Stimulated activated CD4-positive, alpha-beta T cell treated with anti-CD3 and anti-CD28 coated beads, Interleukin-4, amount 100 ng/mL, for 1 hour (primary cell): Measurements from ENCODE around the gene EFCAB7.

Experiments
- DNase-seq: peaks from one replicate; pipeline ENCODE4 v3.0.0-alpha.2; 2020

EFCAB7 gene

DNA sequence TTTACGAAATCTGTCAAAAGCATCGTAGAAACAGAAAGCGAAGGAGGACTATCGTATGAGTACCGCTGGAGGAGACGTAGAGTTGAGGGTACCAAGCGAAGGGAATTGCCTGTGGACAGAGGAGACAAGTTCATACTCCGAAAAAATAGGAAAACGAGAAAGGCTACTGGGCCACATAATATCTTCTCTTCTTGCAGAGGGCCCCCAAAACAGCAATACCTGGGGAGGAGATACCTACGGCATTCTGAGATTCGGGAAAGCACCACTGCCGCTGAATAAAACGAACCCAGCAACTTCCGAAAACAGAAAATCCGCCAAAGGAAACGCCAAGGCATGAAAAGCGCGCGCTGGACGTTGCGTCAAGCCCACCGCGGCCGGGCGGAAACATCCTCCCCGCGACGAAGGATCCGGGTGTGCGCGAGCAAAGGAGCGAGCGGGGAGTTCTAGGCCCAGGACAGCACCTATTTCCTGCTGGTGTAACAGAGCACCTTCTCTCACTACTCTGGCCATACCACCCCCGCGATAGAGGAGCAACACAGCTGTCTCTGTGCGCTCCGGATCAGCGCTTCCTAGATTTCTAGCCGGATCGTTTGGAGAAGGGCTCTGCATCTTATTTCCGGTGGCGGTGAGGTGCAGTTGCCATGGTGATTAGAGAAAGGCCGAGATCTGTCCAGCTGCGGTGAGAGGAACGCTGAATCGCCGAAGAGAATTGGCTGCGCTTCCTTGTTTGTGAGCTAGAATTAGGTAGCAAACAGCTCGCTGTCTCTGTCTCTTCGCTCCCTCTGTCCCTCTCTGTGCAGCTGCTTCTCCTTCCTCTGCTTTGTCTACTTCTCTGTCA is at the start of gene EFCAB7, which contains the start of gene ITGB3BP:
EFCAB7 (plus strand) TSS at position 635 of the 838 bp plus-strand sequence. CDS start 2,048 bp downstream, outside the sequence.
ITGB3BP (minus strand) TSS at position 335 of the 838 bp plus-strand sequence; CDS start at position 243, 92 bp downstream.
- DNase-seq = peak; percentile 80

- DNase-seq = no peak
Measured at GRCh38 chr1:63475761-63476160, 47.6 kb upstream of the EFCAB7 start.

DNA sequence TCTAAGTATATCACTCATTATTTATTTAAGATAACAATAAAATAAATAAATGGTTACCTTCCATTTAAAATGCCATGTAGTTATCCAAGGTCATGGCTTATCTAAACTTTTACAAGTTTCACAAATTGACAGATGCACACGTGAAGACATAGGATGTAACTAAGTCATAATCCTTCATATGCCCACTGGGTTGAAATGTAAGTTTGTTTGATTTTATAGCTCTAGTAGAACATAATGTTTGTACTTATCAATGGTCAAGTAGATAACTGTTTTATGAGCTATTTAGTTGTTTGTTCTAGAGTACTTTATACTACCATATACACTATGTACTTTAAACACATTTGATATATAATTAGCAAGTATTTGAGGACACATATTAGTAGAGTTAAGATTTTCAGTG is 43.3 kb upstream of the EFCAB7 start:
- no peak for DNase-seq

GRCh38 chr1:63486629-63487028 is 36.7 kb upstream of the EFCAB7 start:
- no peak for DNase-seq

DNA sequence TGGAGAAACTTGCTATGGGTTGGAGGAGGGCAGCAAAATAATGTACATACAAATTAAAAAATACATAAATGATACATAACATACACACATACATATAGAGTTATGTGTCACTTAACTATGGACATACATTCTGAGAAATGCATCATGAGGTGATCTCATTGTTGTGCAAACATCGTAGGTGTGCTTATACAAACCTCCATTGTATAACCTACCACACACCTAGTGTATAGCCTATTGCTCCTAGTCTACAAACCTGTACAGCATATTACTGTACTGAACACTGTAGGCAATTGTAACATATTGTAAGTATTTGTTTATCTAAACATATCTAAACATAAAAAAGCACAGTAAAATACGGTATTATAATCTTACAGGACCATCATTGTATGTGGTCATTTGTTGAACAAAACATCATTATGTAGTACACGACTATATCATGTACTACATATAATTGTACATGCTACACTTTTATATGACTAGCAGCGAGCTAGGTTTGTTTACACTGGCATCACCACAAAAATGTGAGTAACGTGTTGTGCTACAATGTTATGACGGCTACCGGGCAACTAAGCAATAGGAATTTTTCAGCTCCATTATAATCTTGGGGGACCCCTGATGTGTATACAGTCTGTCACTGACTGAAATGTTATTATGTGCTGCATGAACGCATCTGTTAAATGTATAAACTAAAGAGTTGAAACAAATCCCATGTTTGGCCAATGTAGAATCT is 35.8 kb upstream of the EFCAB7 start:
- no peak for DNase-seq

GRCh38 chr1:63497577-63497976 is 25.7 kb upstream of the EFCAB7 start:
- DNase-seq = no peak

GRCh38 chr1:63498106-63498505 is 25.2 kb upstream of the EFCAB7 start:
- no peak for DNase-seq

- no peak for DNase-seq
Measured at GRCh38 chr1:63501256-63501655, 22.1 kb upstream of the EFCAB7 start.

DNA sequence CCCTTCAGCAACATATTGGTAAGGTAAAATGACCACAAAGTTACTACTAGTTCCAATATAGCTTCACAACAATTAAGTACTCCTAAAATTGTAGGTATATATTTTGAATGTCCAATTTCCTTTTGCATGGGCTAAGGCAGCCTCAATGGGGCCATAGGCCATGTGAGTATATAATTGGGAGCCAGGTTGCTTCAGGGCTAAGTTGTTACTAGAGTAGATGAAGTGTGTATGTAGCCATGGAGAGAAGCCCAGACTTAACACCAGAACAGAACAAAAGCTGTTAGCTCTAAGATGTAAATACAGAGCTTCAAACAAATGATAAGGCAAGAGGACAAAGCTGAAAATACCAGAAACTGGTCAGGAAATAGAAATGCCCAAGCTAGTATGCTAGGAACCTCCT is 16.5 kb upstream of the EFCAB7 start:
- DNase-seq = no peak

- DNase-seq = no peak
Measured at GRCh38 chr1:63509718-63510117, 13.6 kb upstream of the EFCAB7 start.

- DNase-seq = no peak
Measured at GRCh38 chr1:63512584-63512983, 10.7 kb upstream of the EFCAB7 start.

DNA sequence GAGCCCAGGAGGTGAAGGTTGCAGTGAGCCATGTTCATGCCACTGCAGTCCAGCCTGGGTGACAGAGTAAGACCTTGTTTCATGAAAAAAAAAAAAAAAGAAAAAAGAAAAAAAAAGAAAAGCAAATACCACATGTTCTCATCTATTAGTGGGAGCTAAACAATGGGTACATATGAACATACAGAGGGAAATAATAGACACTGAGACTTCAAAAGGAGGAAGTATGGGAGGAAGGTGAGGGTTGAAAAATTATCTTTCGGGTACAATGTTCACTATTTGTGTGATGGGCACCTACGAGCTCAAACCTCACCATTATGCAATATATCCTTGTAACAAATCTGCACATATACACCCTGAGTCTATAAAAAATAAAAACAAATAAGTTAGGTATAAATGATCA is 6.7 kb upstream of the EFCAB7 start:
- DNase-seq = no peak

DNA sequence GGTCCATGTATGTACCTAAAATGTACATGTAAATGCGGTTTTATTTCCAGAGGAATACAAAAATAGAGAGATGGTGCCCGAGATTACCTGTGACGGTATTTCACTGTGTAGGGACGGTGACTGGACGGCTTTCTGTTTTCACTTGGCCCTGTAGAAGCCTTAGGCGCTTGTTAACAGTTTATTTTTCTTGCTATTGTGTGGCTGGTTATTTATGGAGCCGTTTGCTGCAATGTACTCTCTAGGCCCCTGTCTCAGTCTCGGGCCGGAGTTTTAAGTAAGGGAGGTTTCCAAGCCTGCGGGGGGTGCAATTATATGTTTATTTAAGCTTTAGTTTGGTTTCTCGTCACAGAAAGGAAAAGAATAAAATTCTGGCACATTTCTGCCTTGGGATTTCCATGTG is 413 bp downstream of the EFCAB7 start:
- no peak for DNase-seq

DNA sequence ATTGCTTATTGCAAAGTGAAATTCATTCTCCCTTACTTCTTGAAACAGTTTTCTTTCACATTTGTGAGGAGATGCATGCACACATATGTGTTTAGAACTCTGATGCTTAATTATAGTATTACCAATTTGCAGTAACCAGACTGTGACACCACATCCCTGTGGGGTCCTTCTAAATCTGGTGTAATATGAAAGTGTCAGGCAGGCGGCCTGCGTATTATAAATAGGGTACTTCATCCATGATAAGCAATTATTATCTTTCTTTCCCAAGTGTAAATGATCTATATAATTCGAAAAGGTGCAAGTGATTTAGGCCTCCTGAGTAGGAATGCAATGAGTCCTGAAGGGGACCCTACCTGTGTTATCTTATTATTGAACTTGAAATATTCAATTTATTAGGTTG is 876 bp downstream of the EFCAB7 start:
- DNase-seq = no peak

DNA sequence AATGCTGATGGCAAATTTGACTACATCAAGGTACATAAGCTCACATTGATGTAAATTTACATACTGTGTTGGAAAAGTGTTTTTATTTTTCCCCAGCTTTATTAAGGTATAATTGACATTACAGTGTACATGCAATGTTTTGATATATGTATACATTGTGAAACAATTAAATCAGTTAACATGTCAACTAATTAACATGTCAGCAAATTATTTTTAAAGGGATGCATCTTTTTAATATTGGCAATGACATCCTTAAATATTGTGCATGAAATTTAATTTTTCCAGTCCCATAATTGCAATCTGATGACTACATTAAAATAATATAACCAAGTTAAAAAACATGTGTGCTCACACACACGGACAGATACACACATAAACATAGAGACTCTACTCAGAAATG is 9.4 kb downstream of the EFCAB7 start:
- no peak for DNase-seq

DNA sequence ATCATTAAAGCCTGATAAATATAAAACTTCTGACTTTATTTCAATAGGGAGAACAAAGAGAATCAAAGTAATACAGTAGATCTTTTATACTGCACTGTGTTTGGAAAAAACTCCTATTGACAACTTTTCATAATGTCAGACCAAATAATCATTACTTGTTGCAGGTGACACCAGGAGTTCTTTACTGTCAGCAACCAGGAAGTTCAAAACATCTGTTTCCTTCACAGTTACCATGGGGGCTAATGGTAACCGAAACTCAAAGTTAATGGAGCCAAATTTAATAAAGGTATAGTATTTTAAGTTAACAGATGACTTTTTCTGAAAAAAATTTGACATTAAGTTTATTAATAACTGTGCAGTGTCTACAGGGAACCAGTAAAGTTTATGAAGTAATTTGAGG is 10.6 kb downstream of the EFCAB7 start:
- DNase-seq = no peak

GRCh38 chr1:63534406-63534805 is 11.1 kb downstream of the EFCAB7 start:
- no peak for DNase-seq

DNA sequence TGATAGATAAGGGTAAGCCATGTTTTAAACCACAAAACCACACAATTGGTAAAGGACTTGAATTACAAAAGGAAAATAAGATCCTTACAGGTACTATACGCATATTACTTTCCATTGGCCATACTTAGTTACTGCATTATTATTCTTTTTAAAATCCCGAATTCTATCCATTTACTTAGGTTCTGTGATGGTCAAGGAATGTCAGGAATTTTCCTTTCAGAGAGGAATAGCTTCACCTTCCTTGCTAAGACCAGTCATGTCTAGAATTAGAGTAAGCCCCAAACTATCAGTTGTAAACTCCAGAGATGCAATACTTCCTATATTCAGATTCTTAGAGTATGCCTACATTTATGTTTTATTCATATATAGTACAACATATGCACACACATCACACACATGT is 13.7 kb downstream of the EFCAB7 start:
- no peak for DNase-seq

DNA sequence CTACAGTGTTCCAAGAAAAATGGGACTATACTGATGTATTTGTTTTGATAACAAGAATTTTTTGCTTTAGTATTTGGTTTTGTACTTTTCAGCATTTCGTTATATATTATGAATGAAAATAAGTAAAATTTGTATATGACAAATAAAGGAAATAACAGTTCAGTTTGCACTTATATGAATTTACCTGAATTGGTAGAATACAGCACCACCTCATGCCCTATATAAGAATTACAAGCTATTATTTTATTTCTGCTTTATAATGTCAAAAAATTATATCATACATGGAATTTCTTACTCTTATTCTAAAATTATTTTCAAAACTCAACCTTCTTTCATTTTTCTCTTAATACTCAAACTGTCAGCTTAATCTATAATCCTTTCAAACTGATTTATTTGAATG is 14.6 kb downstream of the EFCAB7 start:
- no peak for DNase-seq

DNA sequence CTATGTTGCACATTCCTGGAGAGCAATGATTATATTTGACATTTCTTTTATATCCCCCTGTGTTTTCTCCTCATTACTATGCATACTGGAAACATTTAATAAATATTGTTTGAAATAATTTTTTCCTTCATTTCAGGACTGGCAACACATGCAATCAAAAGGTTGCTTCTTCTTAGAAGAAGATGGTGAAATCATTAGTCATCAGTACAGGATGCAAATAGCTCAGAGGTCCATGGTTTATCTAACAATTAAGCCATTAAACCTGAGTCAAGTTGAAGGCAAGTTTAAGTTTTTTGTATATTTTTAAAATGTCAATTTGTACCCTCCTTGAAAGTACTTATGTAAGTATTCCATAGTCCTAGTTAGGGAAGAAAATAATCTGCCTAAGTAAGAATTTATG is 22.5 kb downstream of the EFCAB7 start:
- DNase-seq = no peak

DNA sequence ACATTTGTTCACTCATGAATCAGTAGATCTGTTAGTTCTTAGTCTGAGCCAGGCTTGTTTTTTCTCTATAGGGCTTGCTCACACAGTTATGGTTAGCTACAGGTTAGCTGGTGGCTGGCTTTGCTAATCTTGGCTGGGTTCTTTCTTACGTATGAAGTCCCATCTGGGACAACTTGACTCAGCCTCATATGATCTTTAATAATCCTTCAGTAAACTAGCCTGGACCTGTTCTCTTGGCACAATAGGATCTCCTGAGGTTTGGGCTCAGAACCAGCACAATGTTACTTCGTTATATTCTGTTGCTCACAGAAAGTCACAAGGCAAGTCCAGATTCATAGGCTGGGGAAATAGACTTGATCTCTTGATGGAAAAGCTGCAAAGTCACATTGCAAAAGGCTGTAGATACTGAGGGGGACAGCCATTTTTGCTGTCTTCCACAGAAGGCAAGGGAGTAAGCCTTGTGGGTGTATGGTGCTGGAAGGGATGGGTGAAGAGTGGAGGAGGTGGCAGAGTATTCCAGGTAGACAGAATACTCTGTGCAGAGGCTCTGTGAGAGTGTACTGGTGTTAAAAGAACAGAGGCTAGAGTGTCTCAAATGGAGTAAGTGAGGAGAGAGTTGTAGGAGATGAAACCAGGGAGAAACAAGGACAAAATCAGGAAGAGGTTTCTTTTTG is 24.4 kb downstream of the EFCAB7 start:
- DNase-seq = no peak

GRCh38 chr1:63548303-63548702 is 25.0 kb downstream of the EFCAB7 start:
- no peak for DNase-seq

GRCh38 chr1:63548877-63549276 is 25.6 kb downstream of the EFCAB7 start:
- no peak for DNase-seq

DNA sequence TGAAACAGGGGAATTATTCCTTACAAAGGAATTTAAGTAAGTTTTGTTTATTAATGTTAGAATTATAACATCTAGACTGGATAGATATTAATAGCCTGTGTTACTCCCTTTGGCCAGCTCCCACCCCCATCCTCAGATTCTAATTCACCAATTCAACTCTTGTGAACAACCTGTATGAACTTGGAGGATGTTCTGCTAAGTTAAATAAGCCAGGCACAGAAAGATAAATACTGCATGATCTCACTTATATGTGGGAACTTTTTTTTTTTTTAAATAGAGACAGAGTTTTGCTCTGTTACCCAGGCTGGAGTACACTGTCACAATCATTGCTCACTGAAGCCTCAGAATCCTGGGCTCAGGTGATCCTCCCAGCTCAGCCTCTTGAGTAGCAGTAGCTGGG is 32.2 kb downstream of the EFCAB7 start:
- DNase-seq = no peak
